Measurements from ENCODE around the gene GSG1L.
"Not testable (repeated sequence)": the region's sequence is repeated elsewhere in the genome, so short reads cannot be mapped to it uniquely, and the experiment has no call there.

Gene GSG1L

GRCh38 chr16:27745348-27745747 is 318.2 kb downstream of the GSG1L start:
- no peak for DNase-seq

- DNase-seq, result no peak
Observed at GRCh38 chr16:27743963-27744362, 319.6 kb downstream of the GSG1L start.

- not testable (repeated sequence) for DNase-seq
Observed at GRCh38 chr16:27743001-27743400, 320.5 kb downstream of the GSG1L start.

- DNase-seq, result no peak
Observed at GRCh38 chr16:27742333-27742732, 321.2 kb downstream of the GSG1L start.

GRCh38 chr16:27740496-27741201 is 322.9 kb downstream of the GSG1L start:
- no peak for DNase-seq

GRCh38 chr16:27739606-27740357 is 323.7 kb downstream of the GSG1L start:
- DNase-seq, result no peak

GRCh38 chr16:27738596-27738995 is 324.9 kb downstream of the GSG1L start:
- DNase-seq, result no peak

Measured in activated naive CD4-positive, alpha-beta T cell treated with Interleukin-2 at 50 U/mL for 16 hours (primary cell).